Measurements from ENCODE around the gene ZNF750. TPM values are rescaled to one million over a fixed set of nuclear protein-coding genes. Genes with fewer than 3 reads are reported as not detected.

Gene ZNF750
- total RNA-seq, 1 experiment from 2014 or later, result 0.14 TPM

GRCh38 chr17:82807101-82807500 is 32.7 kb downstream of the ZNF750 start:
- H3K36me3 ChIP-seq (ENCODE audit: control insufficient read depth, insufficient read depth, low read length), result no peaks in the 10 kb centered on the region
- H3K9me3 ChIP-seq, result no peaks in the 10 kb centered on the region
- Mint-ChIP-seq H3K4me3 (ENCODE audit: unreplicated experiment) (no peak overlapping the region), H3K36me3 (ENCODE audit: insufficient read depth, unreplicated experiment) (peaks cover 13% of the 10 kb centered on the region), H3K9me3 (ENCODE audit: unreplicated experiment) (no peaks in the 10 kb centered on the region), H3K27me3 (ENCODE audit: insufficient read depth, unreplicated experiment) (no peaks in the 10 kb centered on the region), H3K4me1 (ENCODE audit: low read depth, unreplicated experiment) (no peaks in the 10 kb centered on the region), H3K27ac (ENCODE audit: unreplicated experiment) (no peak overlapping the region)
- BruUV-seq (replicated peaks), result no TSS peak
- DNase-seq, result no peak
- intact Hi-C loops (cut with micrococcal nuclease; ENCODE audit: unreplicated experiment), result no loop called here
- CTCF ChIA-PET, result no interaction called here
- H3K4me3 ChIP-seq (ENCODE audit: low read depth, low read length), result no peak overlapping the region
- POLR2A ChIA-PET, result no interaction called here
- TF ChIP-seq CTCF (IDR thresholded peaks at IDR 0.05; ENCODE audit: insufficient read depth in 1 of 2, low read depth in 1 of 2, low read length in 1 of 2, severe bottlenecking in 1 of 2, unreplicated experiment in 1 of 2), result no peak
- H3K4me1 ChIP-seq, result no peaks in the 10 kb centered on the region
- H3K27me3 ChIP-seq (replicated peaks; ENCODE audit: control insufficient read depth, insufficient read depth, low read length), result no peaks in the 10 kb centered on the region

DNA sequence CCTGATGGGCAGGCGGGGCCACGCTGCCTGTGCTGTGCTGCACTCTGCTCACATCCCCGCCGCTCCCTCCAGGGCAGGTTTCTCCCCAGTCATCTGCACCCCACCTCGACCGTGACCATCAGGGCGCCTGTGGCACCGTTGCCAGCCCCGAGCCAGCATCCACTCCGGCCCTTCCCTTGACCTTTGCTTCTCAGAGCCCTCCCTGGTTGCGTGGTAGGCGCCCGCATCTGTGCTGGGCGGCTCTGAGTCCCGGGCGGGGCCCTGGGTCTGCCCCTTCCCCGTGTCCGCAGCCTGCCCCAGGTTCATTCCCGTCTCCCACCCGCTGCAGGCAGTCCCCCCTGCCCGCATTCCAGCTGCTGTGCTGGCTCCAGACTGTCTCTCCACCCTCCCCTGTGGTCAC is 33.2 kb downstream of the ZNF750 start:
- Mint-ChIP-seq H3K27ac (ENCODE audit: unreplicated experiment) (no peak overlapping the region), H3K36me3 (ENCODE audit: insufficient read depth, unreplicated experiment) (peaks cover 16% of the 10 kb centered on the region), H3K9me3 (ENCODE audit: unreplicated experiment) (peaks cover 4% of the 10 kb centered on the region), H3K27me3 (ENCODE audit: insufficient read depth, unreplicated experiment) (no peaks in the 10 kb centered on the region), H3K4me1 (ENCODE audit: low read depth, unreplicated experiment) (no peaks in the 10 kb centered on the region), H3K4me3 (ENCODE audit: unreplicated experiment) (no peak overlapping the region)
- intact Hi-C loops (cut with micrococcal nuclease; ENCODE audit: unreplicated experiment), result no loop called here
- Histone ChIP-seq H3K27me3 (replicated peaks; ENCODE audit: control insufficient read depth, insufficient read depth, low read length) (no peaks in the 10 kb centered on the region), H3K4me1 (no peaks in the 10 kb centered on the region), H3K4me3 (ENCODE audit: low read depth, low read length) (no peak overlapping the region), H3K36me3 (ENCODE audit: control insufficient read depth, insufficient read depth, low read length) (no peaks in the 10 kb centered on the region), H3K9me3 (no peaks in the 10 kb centered on the region)
- ChIA-PET POLR2A (no interaction called here), CTCF (no interaction called here)
- no TSS peak for BruUV-seq (replicated peaks)
- no peak for TF ChIP-seq CTCF (IDR thresholded peaks at IDR 0.05; ENCODE audit: insufficient read depth in 1 of 2, low read depth in 1 of 2, low read length in 1 of 2, severe bottlenecking in 1 of 2, unreplicated experiment in 1 of 2)
- no peak for DNase-seq

GRCh38 chr17:82805823-82806222 is 34.0 kb downstream of the ZNF750 start:
- Mint-ChIP-seq H3K27ac (ENCODE audit: unreplicated experiment) (no peak overlapping the region), H3K36me3 (ENCODE audit: insufficient read depth, unreplicated experiment) (peaks cover 23% of the 10 kb centered on the region), H3K27me3 (ENCODE audit: insufficient read depth, unreplicated experiment) (no peaks in the 10 kb centered on the region), H3K9me3 (ENCODE audit: unreplicated experiment) (peaks cover 12% of the 10 kb centered on the region), H3K4me1 (ENCODE audit: low read depth, unreplicated experiment) (no peaks in the 10 kb centered on the region), H3K4me3 (ENCODE audit: unreplicated experiment) (no peak overlapping the region)
- no TSS peak for BruUV-seq (replicated peaks)
- no peak for TF ChIP-seq CTCF (IDR thresholded peaks at IDR 0.05; ENCODE audit: insufficient read depth in 1 of 2, low read depth in 1 of 2, low read length in 1 of 2, severe bottlenecking in 1 of 2, unreplicated experiment in 1 of 2)
- H3K27me3 ChIP-seq (replicated peaks; ENCODE audit: control insufficient read depth, insufficient read depth, low read length), result no peaks in the 10 kb centered on the region
- H3K4me1 ChIP-seq, result no peaks in the 10 kb centered on the region
- H3K36me3 ChIP-seq (ENCODE audit: control insufficient read depth, insufficient read depth, low read length), result no peaks in the 10 kb centered on the region; the same call in 1 of the 2 replicates
- intact Hi-C loops (cut with micrococcal nuclease; ENCODE audit: unreplicated experiment), result no loop called here
- CTCF ChIA-PET, result no interaction called here
- H3K9me3 ChIP-seq, result no peaks in the 10 kb centered on the region
- no peak overlapping the region for H3K4me3 ChIP-seq (ENCODE audit: low read depth, low read length)
- POLR2A ChIA-PET, result no interaction called here
- DNase-seq, result no peak
